ENCODE measurements around the gene RBM12.
"Not testable (repeated sequence)": the region's sequence is repeated elsewhere in the genome, so short reads cannot be mapped to it uniquely, and the experiment has no call there.

The RBM12 gene

DNA sequence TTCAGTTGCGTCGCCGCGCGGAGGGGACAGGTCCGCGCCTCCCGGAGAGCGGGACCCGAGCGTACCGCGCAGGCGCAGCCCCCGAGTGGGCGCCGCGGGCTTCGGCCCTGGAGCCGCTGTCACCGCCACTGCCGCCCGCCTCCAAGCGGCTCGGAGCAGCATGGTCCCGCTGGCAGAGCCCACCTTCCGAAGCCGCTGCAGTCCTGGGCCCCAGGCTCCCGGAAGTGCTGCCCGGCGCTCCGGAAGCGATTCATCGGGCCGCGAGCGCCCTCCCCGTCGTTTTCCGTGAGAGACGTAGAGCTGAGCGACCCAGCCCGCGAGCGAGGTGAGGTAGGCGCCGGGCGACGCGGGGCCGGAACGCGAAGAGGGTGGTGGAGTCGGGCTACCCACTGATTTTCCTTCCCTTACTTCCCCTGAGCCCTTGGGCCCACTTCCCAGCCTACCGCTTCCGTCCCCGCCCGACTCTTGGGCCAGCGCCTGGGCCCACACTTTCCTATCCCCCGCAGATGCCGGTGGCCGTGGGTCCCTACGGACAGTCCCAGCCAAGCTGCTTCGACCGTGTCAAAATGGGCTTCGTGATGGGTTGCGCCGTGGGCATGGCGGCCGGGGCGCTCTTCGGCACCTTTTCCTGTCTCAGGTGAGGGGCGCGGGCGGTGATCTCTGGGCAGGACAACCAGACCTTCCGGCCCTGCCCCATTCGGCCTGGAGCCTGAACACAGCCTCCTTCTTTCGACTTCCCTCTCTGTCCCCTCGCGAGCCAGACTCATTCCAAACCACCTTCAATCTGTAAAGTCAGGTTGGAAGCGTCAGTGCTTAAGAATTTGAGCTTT lies 34.6 kb upstream of the RBM12 start, which contains the start of the genes NFS1 and ROMO1:
Gene NFS1 (minus strand): TSS at position 226 of the 830 bp plus-strand sequence. CDS start 64 bp downstream, at position 162.
Gene ROMO1 (plus strand): TSS at position 279 of the 830 bp plus-strand sequence. CDS start 228 bp downstream, at position 507.
- DNase-seq (ENCODE audit: low read depth, low spot score): peak; percentile 94

DNA sequence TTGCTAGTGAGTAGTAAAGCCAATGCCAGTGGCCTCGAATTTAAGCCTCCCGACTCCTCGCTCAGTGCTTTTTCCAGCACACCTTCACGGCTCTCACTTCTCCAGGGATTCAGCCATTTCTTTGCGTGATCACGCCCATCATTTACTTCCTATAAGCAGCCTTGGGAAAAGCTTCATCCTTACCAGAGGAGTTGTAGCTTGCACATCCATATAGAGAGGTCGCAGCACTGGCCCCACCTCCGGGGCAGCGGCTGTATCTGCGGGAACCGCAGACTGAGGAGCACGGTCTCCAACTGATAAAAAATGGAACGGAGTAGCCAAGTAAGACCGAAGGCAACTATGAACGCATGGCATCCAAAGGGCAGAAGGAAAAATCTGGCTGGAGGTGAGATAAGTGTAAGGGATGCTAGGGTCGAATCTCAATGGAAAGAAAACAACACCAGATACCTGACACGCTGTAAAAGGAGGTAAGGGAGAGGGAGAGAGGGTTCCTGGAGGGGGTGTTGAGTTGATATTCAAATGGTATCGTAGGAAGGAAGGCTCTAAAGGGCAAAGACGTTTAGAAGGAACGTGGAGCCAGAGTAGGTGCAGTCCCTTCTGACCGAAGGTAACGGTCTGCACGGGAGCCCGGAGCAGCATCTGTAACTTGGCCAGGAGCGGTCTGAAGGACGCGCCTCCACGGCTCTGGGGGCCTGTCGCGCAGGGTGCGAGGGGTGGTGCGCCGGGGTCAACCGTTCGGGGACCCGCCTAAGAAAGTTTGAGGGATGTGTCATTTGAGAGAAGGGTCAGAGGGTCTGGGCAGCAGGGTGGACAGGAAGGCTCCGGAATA lies 33.8 kb upstream of the RBM12 start:
- no peak for DNase-seq (ENCODE audit: low read depth, low spot score)

DNA sequence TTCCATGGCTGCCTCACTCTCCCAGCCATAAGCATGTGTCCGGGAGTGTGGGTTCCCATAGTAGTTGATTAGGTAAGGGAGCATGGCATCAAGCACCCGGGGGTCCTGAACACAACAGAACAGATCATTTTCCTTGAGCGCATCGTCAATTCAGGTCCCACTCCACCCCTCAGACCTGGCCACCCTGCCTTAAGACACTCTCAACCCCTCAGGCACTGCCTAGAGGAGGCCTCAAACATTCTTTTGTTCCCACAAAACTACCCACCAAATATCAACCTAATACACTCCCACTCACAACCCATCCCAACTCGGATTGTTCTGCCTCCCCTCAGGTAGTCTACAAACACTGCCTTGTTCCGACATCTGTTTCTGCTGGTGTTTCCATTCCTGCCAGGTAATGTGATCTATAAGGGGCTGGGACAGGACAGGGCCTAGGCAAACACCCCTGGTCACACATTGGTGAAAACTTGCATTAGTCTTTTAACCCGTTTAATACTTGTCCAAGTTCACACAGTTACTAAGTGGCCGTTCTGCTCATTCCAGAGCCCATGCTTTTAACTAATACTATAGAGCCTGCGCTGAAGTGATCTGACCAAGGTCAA lies 33.1 kb upstream of the RBM12 start:
- DNase-seq (ENCODE audit: low read depth, low spot score): no peak

DNA sequence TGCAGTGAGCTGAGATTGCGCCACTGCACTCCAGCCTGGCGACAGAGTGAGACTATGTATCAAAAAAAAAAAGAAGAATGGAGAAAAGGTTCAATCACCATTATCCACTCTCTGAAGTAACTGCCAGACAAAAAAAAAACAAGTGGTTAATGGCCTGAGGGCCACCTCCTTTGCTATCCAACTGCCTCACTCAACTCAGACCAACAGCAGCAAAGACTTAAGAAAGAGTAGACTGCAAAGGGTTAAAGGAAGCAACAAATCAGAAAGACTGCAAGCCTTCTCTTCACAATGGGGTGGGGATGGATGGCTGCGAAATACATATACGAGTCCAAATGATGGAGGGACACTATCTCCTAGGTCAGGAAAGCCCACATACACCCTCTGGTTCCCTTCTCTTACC lies 31.3 kb upstream of the RBM12 start:
- no peak for DNase-seq (ENCODE audit: low read depth, low spot score)

- DNase-seq (ENCODE audit: low read depth, low spot score): no peak
These were observed 30.6 kb upstream of the RBM12 start for GRCh38 chr20:35695245-35695749.

GRCh38 chr20:35690265-35690664 lies 25.6 kb upstream of the RBM12 start:
- DNase-seq (ENCODE audit: low read depth, low spot score): no peak

- peak; percentile 52 for DNase-seq (ENCODE audit: low read depth, low spot score)
These were observed 22.2 kb upstream of the RBM12 start for GRCh38 chr20:35686872-35687271.

DNA sequence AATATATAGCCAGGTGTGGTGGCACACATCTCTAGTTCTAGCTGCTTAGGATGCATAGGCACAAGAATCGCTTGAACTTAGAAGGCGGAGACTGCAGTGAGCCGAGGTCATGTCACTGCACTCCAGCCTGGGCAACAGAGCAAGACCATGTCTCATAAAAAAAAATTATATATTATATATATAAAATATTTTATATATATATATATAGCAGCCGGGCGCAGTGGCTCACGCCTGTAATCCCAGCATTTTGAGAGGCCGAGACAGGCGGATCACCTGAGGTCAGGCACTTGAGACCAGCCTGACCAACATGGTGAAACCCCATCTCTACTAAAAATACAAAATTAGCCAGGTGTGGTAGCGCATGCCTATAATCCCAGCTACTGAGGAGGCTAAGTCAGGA lies 20.7 kb upstream of the RBM12 start:
- not testable (repeated sequence) for DNase-seq (ENCODE audit: low read depth, low spot score)

DNA sequence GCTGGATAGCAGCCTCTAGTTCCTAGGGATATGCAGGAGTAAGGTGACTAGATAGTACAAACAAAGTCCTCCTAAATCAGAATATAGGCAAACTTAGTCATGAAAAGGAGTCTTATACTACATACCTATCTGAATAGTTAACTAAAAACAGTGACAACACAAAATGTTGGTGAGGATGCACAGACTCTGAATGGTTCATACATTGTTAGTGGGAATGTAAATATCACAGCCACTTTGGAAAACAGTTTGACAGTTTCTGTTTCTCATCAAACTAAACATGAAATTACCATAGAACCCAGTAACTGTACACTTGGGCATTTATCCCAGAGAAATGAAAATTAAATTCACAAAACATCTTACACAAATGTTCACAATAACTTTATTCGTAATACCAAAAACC lies 17.3 kb upstream of the RBM12 start:
- no peak for DNase-seq (ENCODE audit: low read depth, low spot score)

GRCh38 chr20:35680452-35681183 lies 15.9 kb upstream of the RBM12 start:
- no peak for DNase-seq (ENCODE audit: low read depth, low spot score)

DNA sequence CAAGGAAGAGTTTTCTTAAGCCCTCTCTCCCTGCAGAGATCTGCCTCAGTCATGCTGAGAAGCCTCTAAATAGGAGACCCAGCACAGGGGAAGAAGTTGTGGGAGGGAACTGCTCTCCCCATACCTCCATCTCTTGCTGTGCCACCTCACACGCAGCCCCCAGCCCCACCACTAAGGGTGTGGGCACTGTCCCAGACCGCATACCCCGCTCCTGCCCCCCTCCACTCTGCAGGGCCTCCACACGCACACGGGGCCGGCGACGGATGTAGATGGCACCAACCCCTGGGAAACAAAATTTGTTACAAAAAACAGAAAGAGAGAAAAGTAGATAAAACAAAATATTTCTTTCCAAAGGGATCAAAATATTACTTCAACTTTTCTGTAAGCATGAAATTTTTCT lies 10.2 kb upstream of the RBM12 start:
- no peak for DNase-seq (ENCODE audit: low read depth, low spot score)

DNA sequence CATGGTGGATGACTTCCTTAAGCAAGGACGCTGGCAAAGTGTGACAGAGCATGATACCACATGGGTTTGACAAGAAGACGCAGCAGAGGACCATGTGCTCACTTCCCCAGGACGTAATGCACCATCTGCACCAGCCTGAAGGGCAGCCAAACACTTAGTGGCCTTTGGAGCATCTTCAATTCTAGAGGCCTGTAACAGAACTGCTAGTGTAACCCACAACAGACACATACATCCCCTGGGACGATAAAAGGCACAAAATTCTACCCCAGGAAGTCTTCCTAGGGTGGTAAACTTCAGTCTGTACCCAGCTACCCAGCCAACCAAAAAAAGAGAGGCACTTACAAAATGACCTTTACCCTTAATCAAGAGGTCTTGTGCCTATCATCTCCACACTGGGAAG lies 9.2 kb upstream of the RBM12 start:
- no peak for DNase-seq (ENCODE audit: low read depth, low spot score)

- no peak for DNase-seq (ENCODE audit: low read depth, low spot score)
These were observed 5.0 kb upstream of the RBM12 start for GRCh38 chr20:35669681-35670080.

- no peak for DNase-seq (ENCODE audit: low read depth, low spot score)
These were observed 4.5 kb upstream of the RBM12 start for GRCh38 chr20:35669221-35669620.

DNA sequence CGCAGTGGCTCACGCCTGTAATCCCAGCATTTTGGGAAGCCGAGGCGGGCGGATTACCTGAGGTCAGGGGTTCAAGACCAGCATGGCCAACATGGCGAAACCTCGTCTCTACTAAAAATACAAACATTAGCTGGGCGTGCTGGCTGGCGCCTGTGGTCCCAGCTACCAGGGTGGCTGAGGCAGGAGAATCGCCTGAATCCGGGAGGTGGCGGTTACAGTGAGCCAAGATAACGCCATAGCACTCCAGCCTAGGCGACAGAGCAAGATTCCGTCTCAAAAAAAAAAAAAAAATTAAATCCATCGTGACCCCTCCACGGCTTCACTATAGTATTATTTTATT lies 1.2 kb upstream of the RBM12 start:
- DNase-seq (ENCODE audit: low read depth, low spot score): no peak

DNA sequence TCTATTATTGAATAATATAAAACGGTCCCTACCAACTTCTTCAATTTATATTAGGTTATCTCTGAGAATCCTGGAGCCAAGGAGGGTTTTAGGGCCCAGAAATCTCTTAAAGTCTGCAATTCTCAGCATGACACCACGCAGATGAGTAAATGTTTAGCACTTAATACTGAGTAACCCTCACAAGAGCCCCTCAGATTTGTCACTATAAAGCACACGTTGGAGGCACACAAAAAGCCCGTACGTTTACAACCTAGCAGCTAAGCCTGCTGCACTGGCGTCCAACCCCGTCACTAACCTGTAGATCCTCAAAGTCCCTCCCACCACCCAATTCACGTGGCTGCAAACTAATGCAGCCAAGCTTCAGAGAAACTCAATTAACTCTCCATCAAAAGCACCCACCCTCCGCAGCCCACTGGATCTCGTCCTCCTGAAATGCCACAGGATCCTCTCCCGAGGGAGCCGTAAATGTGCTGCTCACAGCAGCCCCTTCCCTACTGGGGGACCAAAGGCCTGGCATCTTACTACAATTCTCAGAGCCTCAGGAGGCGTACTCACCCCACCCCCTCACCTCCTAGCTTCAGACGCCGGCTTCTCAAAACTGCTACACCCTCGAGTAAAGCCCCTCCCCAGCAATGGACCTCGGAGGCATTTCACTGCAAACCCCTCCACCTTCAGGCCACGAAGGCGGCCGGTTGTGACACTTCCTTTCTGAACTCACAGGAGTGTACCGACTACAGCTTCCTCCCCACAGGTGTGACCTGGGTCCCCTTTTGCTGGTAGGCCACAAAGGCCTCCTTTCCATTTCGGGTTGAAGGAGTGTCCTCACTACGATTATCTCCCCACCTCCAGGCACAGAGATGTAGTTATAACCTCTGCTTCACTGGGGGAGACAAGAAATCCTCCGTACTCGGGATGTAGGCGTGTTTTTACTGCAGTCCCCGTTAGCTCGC lies 909 bp downstream of the RBM12 start:
- peak; percentile 82 for DNase-seq (ENCODE audit: low read depth, low spot score)

- DNase-seq (ENCODE audit: low read depth, low spot score): no peak
These were observed 2.1 kb downstream of the RBM12 start for GRCh38 chr20:35662551-35662950.

GRCh38 chr20:35661908-35662307 lies 2.8 kb downstream of the RBM12 start:
- DNase-seq (ENCODE audit: low read depth, low spot score): no peak

- no peak for DNase-seq (ENCODE audit: low read depth, low spot score)
These were observed 3.6 kb downstream of the RBM12 start for GRCh38 chr20:35661053-35661452.
